A172 (cell line): ENCODE results near the gene PCGF3. TPM values are rescaled to one million over a fixed set of nuclear protein-coding genes. Genes with fewer than 3 reads are reported as not detected.
"Not testable (repeated sequence)": the region's sequence is repeated elsewhere in the genome, so short reads cannot be mapped to it uniquely, and the experiment has no call there.

Experiments
- DNase-seq: peaks from one replicate; pipeline ENCODE4 v3.0.0-alpha.2; 2015; ENCODE audit warnings: low spot score
- total RNA-seq: library from RNA; depleted of rRNA; stranded (reverse); fragments of >200 nt; shearing (Covaris generic); gene quantifications from 2 replicates; pipeline ENCODE4 v1.2.3, GENCODE V29; 2014; rRNA removed

PCGF3 gene
- total RNA-seq, 1 experiment from 2014 or later, result 56.3 TPM

DNA sequence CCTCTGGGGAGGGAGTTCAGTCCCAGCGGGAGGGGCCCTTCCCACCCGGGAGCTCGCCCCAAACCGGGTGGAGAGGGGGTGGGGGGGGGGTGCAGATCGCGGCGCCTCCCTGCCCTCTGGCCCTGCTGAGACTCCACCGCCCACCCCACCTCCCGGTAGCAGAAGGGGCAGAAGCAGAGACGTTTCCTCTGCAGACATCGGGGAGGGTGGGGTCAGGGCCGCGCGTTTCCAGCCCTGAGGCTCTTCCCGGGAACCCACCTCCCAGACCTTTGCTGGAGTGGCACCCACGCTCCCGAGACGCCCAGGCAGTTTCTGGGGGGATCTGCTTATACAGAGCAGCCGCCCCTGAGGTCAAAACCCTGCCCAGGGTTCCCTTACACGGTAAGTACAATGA lies 90.1 kb downstream of the PCGF3 start:
- DNase-seq, result no peak

DNA sequence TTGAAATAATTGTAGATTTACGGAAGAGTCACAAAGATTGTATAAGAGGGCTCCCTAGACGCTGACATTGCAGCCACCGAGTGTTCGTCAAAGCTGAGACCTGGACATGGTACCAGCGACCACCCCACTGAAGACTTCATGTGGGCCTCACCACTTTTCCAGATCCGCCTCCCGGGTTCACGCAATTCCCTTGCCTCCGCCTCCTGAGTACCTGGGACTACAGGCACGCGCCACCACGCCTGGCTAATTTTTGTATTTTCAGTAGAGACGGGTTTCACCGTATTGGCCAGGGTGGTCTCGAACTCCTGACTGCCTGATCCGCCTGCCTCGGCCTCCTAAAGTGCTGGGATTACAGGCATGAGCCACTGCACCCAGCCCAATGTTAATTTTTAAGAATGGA lies 90.6 kb downstream of the PCGF3 start:
- no peak for DNase-seq

DNA sequence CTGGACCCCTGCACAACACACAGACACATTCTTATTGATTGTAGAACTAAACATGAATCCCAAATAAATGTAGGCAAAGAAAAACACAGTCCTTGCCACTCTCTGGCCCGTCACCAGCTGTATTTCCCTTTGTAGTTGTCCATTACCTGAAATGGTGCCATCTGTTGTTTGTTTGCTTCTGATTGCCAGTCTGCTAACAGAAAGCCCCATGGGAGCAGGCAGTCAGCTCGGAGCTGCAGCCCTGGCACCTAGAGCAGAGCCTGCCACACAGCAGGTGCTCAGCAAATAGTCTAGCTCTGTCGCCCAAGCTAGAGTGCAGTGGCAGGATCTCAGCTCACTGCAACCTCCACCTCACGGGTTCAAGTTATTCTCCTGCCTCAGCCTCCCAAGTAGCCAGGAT lies 91.4 kb downstream of the PCGF3 start:
- no peak for DNase-seq

DNA sequence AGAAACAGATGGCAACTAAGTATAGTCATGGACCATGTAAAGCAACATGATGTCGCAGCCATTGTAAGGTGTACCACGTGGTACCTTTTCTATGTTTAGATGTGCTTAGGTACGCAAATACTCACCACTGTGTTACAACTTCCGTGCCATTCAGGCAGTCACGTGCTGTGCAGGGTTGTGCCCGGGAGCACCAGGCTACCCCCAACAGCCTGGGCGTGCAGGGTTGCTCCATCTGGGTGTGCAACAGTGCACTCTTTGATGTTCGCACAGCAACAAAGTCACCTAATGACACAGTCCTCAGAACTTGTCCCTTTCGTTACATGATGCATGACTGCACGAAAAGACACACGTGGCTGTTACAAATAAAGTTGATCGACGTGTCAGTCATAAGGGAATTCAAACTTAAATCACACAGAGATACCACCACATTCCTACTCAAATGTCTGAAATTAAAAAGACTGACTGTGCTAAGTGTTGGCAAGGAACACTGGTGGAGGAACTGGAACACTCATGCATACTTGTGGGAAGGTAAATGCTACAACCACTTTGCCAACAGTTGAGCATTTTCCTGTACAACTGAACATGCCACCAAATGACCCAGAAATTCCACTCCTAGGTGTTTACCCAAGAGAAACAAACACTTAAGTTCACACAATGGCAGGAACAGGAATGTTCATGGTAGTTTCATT lies 95.9 kb downstream of the PCGF3 start:
- no peak for DNase-seq

DNA sequence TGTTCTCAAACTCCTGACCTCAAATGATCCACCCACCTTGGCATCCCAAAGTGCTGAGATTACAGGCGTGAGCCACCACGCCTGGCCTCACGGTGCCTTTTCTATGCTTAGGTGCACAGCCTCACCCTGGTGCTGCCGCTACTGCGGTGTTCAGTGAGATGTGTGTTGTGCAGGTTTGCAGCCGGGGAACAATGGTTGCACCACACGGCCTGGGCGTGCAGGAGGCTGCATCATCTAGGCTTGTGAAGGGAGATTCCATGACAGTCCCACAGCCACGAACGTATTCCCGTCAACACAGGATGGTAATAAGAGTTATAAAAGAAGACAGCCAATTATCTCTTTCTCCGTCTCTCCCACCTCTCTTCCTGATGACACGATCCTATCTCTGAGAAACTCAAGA lies 98.3 kb downstream of the PCGF3 start:
- no peak for DNase-seq

DNA sequence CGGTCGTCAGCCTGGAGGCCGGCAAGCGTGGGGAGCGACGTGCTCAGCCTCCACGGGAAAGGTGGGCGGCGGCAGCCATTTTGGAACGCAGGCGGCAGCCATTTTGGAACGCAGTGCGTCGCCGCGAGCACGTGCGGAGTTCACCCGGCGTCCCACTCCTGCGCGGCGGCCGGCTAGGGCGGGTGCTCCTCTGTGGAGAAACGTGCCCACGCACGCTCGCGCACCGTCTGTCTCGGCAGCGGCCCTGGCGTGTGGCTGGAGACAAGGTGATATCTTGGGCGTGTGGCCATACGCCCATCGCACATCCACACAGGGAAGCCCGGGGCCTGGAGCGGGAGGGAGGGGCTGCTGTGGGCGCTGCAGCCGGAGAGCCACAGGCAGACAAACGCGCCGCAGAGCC lies 99.2 kb downstream of the PCGF3 start:
- no peak for DNase-seq

DNA sequence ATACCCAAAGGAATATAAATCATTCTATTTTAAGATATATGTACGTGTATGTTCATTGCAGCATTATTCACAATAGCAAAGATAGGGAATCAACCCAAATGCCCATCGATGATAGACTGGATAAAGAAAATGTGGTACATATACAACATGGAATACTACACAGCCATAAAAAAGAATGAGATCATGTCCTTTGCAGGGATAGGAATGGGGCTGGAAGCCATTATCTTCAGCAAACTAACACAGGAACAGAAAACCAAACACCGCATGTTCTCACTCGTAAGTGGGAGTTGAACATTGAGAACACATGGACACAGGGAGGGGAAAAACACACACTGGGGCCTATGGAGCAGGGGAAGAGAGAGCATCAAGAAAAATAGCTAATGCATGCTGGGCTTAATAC lies 101.3 kb downstream of the PCGF3 start:
- DNase-seq, result not testable (repeated sequence)

DNA sequence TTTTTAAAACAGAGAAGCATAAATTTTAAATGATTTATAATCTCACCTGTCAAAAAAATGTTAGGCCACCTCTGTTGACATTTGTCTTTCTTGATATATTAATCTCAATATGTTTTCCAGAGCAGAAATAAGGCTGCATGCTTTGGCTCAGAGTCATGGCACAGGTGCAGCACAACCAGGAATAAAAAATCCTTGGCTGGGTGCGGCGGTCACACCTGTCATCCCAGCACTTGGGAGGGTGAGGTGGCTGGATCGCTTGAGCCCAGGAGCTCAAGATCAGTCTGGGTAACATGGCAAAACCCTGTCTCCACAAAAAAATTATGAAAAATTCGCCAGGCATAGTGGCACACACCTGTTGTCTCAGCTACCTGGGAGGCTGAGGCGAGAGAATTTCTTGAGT lies 102.2 kb downstream of the PCGF3 start:
- DNase-seq, result no peak

DNA sequence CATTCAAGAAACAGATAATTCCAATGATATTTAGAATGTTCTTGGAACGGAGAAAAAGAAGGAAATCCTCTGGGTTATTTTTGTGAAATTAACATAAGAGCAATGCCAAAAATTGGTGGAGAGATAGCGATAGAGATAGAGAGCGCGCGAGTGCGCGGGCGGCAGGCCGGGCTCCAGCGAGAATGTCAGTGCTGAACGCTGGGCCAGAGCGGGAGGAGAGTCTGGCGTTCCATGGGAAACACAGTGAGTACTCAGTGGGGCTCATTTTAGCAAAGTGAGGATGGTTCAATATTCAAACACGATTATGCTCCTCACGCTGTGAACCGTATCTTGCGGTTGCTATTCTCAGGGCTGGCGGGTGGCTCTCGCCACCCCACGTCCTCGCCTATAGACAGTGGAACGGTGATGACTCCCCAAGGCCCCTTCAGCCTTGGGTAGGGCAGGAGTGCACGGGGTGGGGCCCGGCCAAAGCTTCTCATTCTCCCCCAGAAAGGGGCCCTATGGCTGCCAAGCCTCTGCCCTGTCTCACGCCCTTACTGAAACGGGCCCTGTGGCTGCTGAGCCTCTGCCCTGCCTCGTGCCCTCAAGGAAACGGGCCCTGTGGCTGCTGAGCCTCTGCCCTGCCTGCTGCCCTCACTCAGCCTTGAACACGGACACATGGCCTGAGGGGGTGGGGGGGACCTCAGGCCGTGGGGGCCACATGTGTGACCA lies 103.4 kb downstream of the PCGF3 start:
- DNase-seq, result no peak

DNA sequence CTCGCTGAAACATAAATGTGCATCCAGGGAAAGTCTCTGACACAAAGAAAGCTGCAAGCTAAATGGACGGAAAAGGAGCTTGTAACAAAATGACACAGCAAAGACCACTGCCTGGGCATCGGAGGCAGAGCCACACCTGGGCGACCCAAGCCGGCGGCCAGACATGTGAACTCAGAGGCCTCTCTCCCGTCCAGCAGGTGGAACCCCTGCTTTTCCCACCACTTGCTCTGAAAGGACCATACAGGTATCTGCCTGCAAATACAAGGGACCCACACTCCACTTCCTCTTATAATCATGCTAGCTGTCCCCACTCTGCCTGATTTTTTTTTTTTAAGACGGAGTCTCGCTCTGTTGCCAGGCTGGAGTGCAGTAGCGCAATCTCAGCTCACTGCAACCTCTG lies 108.3 kb downstream of the PCGF3 start:
- no peak for DNase-seq

DNA sequence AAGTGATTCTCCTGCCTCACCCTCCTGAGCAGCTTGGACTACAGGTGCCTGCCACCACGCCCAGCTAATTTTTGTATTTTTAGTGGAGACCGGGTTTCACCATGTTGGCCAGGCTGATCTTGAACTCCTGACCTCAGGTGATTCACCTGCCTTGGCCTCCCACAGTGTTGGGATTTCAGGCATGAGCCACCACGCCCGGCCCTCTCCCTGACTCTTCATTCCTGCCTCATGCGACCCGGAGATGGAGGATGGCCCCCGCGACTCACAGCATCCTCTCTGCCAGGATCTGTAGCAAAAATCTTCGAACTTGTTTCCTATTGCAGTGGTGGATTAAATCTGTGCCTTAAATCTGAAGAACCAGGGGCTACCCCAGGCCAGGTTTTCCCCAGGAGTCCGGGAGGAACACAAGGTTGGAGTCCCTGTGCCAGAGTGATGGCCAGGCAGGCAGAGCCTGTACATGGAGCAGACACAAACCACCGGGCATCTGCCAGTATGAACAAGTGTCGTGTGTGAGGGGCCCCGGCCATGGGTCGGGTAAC lies 108.7 kb downstream of the PCGF3 start:
- DNase-seq, result no peak

DNA sequence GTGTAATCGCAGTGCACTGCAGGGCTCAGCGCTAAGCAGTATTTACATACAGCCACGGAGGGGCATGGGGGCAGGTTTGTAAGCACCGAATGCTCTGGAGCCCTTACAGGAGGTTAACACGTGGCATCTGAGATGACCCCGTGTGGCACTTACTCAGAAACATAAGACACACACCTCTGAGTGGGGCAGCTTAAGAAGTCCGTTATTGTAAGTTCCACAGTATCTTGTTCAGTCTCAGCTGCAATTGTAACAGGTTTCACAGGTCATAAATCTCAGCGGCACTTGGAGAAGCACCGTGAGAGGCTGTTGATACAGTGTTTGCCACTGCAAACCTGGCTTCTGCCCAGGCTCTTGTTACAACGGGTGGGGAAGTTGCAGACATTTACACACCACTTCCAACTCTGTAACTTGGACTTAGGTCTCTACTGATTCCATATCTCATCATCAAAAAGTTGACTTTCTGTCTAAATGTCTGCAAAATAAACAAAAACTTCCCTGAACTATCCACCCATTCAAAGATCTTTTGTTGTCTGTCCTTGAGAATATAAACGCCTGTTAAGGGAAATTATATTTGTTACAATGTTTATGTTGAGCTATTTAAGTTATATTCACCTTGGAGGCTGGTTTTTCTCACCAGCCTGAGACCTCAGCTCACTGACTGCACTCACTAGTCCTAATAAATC lies 110.0 kb downstream of the PCGF3 start:
- DNase-seq, result no peak

DNA sequence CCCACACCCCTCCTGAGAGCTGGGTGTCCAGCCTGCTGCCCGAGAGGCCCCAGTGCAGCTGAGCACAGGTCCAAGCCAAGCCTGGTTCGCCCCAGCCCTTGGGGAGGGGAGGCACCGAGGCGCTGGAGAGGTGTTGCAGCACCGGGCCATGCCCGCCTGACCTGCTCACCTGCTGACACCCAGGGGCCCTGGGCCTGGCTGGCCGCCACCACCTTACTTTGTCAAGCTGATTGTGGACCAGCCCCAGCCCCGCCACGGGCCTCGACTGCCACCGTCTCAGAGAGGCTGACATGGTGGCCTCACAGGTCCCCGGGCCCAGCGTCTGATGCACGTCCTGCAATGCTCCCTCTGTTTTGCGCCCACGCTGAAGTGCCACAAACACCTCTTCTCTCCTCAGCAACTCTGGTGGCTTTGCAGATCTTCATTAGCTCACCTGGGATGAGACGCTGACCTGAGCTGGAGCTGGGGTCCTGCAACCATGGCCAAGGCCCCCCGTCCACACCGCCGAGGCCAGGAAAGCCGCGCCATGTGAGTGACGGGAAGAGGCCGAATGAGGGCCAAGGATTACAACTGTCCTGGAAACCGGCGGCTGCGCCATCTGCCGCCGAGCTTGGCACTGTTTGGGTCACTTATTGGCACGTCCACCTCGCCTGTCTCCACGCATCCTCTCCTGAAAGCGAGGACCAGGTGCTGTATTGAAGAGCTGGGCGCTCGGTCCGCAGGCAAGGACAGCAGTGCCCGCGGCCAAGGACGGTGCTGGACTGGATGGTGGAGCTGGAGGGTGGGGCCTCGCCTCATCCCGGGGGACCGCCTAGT lies 112.7 kb downstream of the PCGF3 start:
- no peak for DNase-seq

DNA sequence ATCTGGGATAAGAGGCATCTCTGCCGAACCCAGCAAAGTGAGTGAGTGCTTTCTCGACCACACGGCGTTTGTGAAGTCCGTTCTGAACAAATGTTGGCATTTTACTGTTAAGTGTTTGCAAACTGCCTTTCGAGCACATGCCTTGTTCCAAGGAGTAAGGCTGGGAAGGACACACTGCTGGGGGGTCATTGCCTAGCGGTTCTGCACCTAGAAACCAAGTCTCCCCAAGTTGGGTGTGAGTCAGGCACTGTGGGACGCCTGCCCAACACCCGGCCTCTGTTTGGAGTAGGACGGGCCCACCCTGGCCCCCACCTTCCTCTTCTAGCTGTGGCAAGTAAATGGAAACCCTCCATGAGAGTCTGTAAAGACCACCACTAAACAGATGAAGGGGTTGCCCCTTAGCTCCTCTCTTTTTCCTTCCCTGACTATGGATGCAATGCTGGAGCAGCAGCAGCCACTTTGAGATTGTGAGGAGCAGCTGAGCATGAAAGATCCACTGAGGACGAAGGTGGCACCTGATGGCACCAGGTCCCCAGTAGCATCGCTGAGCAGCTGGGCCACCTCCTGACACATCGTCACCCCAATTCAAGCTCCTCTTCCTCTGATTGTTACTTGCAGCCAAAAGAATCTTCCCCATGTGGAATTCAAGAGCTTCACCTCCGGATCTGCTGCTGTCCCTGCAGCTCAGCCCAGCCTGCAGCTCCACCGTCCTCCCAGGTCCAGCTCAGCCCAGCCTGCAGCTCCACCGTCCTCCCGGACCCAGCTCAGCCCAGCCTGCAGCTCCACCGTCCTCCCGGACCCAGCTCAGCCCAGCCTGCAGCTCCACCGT lies 114.0 kb downstream of the PCGF3 start:
- no peak for DNase-seq

Other genes with a start within 250 kb of the PCGF3 start
- 11.9 and 18.5 TPM in 2 replicates for gene ZNF721, start 206.7 kb upstream of the PCGF3 start, total RNA-seq
- 28.3 and 35.4 TPM in 2 replicates for gene PIGG, start 206.6 kb upstream of the PCGF3 start, total RNA-seq
- not detected in 2 replicates for gene TMEM271, start 129.5 kb upstream of the PCGF3 start, total RNA-seq
- gene PDE6B, start 80.3 kb upstream of the PCGF3 start, total RNA-seq, result not detected in 2 replicates
- 118 and 201 TPM in 2 replicates for gene ATP5ME, start 31.6 kb upstream of the PCGF3 start, total RNA-seq
- gene MYL5, start 31.3 kb upstream of the PCGF3 start, total RNA-seq, result 19.0 and 25.0 TPM in 2 replicates
- gene SLC49A3, start 16.7 kb upstream of the PCGF3 start, total RNA-seq, result 0.26 and 0.81 TPM in 2 replicates
- 0.19 and 0.64 TPM in 2 replicates for gene CPLX1, start 120.3 kb downstream of the PCGF3 start, total RNA-seq
- 71.8 and 81.1 TPM in 2 replicates for gene GAK, start 226.5 kb downstream of the PCGF3 start, total RNA-seq
- 26.2 and 27.5 TPM in 2 replicates for gene TMEM175, start 226.6 kb downstream of the PCGF3 start, total RNA-seq